ENCODE results near the gene NOXO1. TPM values are rescaled to one million over a fixed set of nuclear protein-coding genes. Genes with fewer than 3 reads are reported as not detected.

Gene NOXO1
- total and polyA plus RNA-seq, 9 of the 15 experiments (the other 6 are each of a cell fraction or from before 2014, with no cell fraction given), result not detected

GRCh38 chr16:1964506-1965395, 16.5 kb downstream of the NOXO1 start, which contains the start of gene RPS2 (continued):
- TF ChIP-seq NFIC (IDR thresholded peaks at IDR 0.05) (peak; percentile 73; the same call in 1 of the 2 replicates), PREB (CRISPR knock-in tag; IDR thresholded peaks at IDR 0.05) (peak; percentile 83; the same call in 1 of the 2 replicates), BRD4 (IDR thresholded peaks at IDR 0.05) (peak; percentile 95; the same call in 1 of the 2 replicates), NFYB (IDR thresholded peaks at IDR 0.05; ENCODE audit: extremely low read depth, insufficient read length) (peak; percentile 60), EP400 (IDR thresholded peaks at IDR 0.05) (peak; percentile 99), NR4A1 (CRISPR knock-in tag; IDR thresholded peaks at IDR 0.05) (peak; percentile 69; the same call in 1 of the 2 replicates), NR4A1 (tag; IDR thresholded peaks at IDR 0.05) (peak; percentile 46; the same call in 1 of the 2 replicates), SMC3 (conservative IDR thresholded peaks at IDR 0.05; ENCODE audit: insufficient read depth, low read depth, low read length) (no peak), SIRT6 (IDR thresholded peaks at IDR 0.05; ENCODE audit: low read depth, low read length) (no peak), CBFA2T3 (IDR thresholded peaks at IDR 0.05) (0 out of 2 replicates have a peak, but pooled peaks have one; percentile 10), PYGO2 (tag; IDR thresholded peaks at IDR 0.05) (no peak), ZHX1 (conservative IDR thresholded peaks at IDR 0.05; ENCODE audit: low read length) (peak; percentile 62), ZZZ3 (IDR thresholded peaks at IDR 0.05) (peak; percentile 98), POLR2B (IDR thresholded peaks at IDR 0.05; ENCODE audit: low read depth, partially characterized antibody) (peak; percentile 100), STAT5A (IDR thresholded peaks at IDR 0.05; ENCODE audit: borderline replicate concordance, low read length) (no peak; the same call in 1 of the 2 replicates)
- TF ChIP-seq, protein P1, sequence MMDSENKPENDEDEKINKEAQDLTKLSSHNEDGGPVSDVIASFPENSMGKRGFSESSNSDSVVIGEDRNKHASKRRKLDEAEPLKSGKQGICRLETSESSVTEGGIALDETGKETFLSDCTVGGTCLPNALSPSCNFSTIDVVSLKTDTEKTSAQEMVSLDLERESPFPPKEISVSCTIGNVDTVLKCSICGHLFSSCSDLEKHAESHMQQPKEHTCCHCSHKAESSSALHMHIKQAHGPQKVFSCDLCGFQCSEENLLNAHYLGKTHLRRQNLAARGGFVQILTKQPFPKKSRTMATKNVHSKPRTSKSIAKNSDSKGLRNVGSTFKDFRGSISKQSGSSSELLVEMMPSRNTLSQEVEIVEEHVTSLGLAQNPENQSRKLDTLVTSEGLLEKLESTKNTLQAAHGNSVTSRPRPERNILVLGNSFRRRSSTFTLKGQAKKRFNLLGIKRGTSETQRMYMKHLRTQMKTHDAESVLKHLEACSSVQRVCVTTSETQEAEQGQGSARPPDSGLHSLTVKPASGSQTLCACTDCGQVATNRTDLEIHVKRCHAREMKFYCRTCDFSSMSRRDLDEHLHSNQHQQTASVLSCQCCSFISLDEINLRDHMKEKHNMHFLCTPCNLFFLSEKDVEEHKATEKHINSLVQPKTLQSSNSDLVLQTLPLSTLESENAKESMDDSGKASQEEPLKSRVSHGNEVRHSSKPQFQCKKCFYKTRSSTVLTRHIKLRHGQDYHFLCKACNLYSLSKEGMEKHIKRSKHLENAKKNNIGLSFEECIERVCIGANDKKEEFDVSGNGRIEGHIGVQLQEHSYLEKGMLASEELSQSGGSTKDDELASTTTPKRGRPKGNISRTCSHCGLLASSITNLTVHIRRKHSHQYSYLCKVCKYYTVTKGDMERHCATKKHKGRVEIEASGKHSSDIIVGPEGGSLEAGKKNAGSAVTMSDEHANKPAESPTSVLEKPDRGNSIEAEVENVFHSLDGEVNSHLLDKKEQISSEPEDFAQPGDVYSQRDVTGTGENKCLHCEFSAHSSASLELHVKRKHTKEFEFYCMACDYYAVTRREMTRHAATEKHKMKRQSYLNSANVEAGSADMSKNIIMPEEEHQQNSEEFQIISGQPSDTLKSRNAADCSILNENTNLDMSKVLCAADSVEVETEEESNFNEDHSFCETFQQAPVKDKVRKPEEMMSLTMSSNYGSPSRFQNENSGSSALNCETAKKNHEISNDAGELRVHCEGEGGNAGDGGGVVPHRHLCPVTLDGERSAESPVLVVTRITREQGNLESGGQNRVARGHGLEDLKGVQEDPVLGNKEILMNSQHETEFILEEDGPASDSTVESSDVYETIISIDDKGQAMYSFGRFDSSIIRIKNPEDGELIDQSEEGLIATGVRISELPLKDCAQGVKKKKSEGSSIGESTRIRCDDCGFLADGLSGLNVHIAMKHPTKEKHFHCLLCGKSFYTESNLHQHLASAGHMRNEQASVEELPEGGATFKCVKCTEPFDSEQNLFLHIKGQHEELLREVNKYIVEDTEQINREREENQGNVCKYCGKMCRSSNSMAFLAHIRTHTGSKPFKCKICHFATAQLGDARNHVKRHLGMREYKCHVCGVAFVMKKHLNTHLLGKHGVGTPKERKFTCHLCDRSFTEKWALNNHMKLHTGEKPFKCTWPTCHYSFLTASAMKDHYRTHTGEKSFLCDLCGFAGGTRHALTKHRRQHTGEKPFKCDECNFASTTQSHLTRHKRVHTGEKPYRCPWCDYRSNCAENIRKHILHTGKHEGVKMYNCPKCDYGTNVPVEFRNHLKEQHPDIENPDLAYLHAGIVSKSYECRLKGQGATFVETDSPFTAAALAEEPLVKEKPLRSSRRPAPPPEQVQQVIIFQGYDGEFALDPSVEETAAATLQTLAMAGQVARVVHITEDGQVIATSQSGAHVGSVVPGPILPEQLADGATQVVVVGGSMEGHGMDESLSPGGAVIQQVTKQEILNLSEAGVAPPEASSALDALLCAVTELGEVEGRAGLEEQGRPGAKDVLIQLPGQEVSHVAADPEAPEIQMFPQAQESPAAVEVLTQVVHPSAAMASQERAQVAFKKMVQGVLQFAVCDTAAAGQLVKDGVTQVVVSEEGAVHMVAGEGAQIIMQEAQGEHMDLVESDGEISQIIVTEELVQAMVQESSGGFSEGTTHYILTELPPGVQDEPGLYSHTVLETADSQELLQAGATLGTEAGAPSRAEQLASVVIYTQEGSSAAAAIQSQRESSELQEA (IDR thresholded peaks at IDR 0.05; ENCODE audit: low read depth), result no peak

All from K562 (cell line).